HepG2 (cell line): ENCODE data around the gene PIK3CG.

Source experiments
- ATF3 ChIP-seq: sonication (generic); formaldehyde crosslinking; IDR thresholded peaks from 2 replicates; pipeline ENCODE4 v1.4.0; 2020; ENCODE audit warnings: missing genetic modification reagents
- CTCF ChIP-seq: sonication (generic); formaldehyde crosslinking; IDR thresholded peaks from 2 replicates; pipeline ENCODE4 v1.5.0; 2020; ENCODE audit warnings: mild to moderate bottlenecking, missing genetic modification reagents, moderate library complexity
- ELF4 ChIP-seq: sonication (generic); formaldehyde crosslinking; IDR thresholded peaks from 2 replicates; pipeline ENCODE4 v1.5.0; 2020; ENCODE audit warnings: missing genetic modification reagents, mild to moderate bottlenecking, moderate library complexity, borderline replicate concordance
- EZH2 ChIP-seq: conservative IDR thresholded peaks from 2 replicates; pipeline ENCODE4 v1.6.1; 2012; ENCODE audit warnings: mild to moderate bottlenecking, low read depth, low read length, moderate library complexity
- KLF16 ChIP-seq, 2 experiments: sonication (generic) in 1 of 2; formaldehyde crosslinking in 1 of 2; IDR thresholded peaks; 2 replicates each; pipeline versions ENCODE4 v1.6.1 to v1.8.0; 2016 to 2023; ENCODE audit warnings: missing genetic modification reagents in 2 of 2, missing compliant biosample characterization in 1 of 2
- MAFF ChIP-seq: IDR thresholded peaks from 2 replicates; pipeline ENCODE4 v1.6.1; 2011; ENCODE audit warnings: low read depth, low read length, improper control_type of control experiment
- TEAD2 ChIP-seq: sonication (generic); formaldehyde crosslinking; IDR thresholded peaks from 2 replicates; pipeline ENCODE4 v1.9.0; 2021; ENCODE audit warnings: missing genetic modification reagents
- ZNF335 ChIP-seq: sonication (generic); formaldehyde crosslinking; IDR thresholded peaks from 2 replicates; pipeline ENCODE4 v1.4.0; 2020; ENCODE audit warnings: missing genetic modification reagents

- no peak for TF ChIP-seq ZNF335 (CRISPR knock-in tag)
- TF ChIP-seq ATF3 (CRISPR knock-in tag) = no peak
- no peak for TF ChIP-seq KLF16 (CRISPR knock-in tag; IDR thresholded peaks at IDR 0.05)
- TF ChIP-seq CTCF (CRISPR knock-in tag) = no peak
- no peak for TF ChIP-seq EZH2
- no peak for TF ChIP-seq MAFF
- no peak for TF ChIP-seq ELF4
- TF ChIP-seq TEAD2 (CRISPR knock-in tag) = no peak
Measured at GRCh38 chr7:106867641-106868351, 2.7 kb downstream of the PIK3CG start.
